MM.1S (cell line): ENCODE results near the gene EXOC4.

Experiments
- CTCF ChIP-seq: fragments of 300-600 bp; sonication (generic); IDR thresholded peaks from 2 replicates; pipeline ENCODE4 v1.5.1; 2016; ENCODE audit warnings: antibody characterized with exemption, low read length, mixed read lengths
- EZH2phosphoT487 ChIP-seq: fragments of 300-600 bp; sonication (generic); IDR thresholded peaks from 2 replicates; pipeline ENCODE4 v1.6.1; 2018; ENCODE audit warnings: antibody characterized with exemption, low read length

GRCh38 chr7:134058980-134059379, 806.1 kb downstream of the EXOC4 start:
- TF ChIP-seq CTCF: no peak
- no peak for TF ChIP-seq EZH2phosphoT487
